K562 (cell line): ENCODE data around the gene CCNA1. TPM values are rescaled to one million over a fixed set of nuclear protein-coding genes. Genes with fewer than 3 reads are reported as not detected.

Experiments used
- ATAC-seq: fragments of 200-7000 bp; cut with Tn5 transposase; 3 replicates; pipeline ENCODE4 v1.9.1; 2020; ENCODE audit warnings: moderate library complexity
- BruUV-seq: library from RNA; stranded (reverse); fragments of 400-500 nt; replicated peaks from 2 replicates; lab custom pipeline; 2021; lab: Mats Ljungman, UMichigan
- CTCF ChIA-PET: fragments of 300-600 bp; formaldehyde crosslinking; extraction: SDS; loops from one replicate; lab custom pipeline; 2021; ENCODE audit warnings: low intra/inter-chr PET ratio; lab: Yijun Ruan, JAX
- POLR2A ChIA-PET: fragments of 300-600, 350-650 bp; sonication (Branson Sonifier 250); formaldehyde crosslinking; extraction: SDS; loops from one replicate; lab custom pipeline; 2021; ENCODE audit warnings: antibody characterized with exemption, inconsistent platforms; lab: Yijun Ruan, JAX
- DNase-seq, 4 experiments: peaks; one replicate each; pipeline versions ENCODE4 v3.0.0 to v3.0.0-alpha.2; 2011 to 2018; ENCODE audit warnings: low spot score in 3 of 4, mixed read lengths in 3 of 4; ENCODE audit errors: extremely low read depth in 1 of 4
- FAIRE-seq: peaks from 2 replicates; lab custom pipeline; 2011; peaks lifted over from hg19 to GRCh38; lab: Jason Lieb, UNC
- H2AFZ ChIP-seq: 2 replicates; pipeline ENCODE4 v1.6.0; 2011; ENCODE audit warnings: low read depth, low read length, control low read depth, inconsistent platforms
- H3K27ac ChIP-seq: fragments of 200-600 bp; 3 replicates; pipeline ENCODE4 v1.8.0; 2011; ENCODE audit warnings: low read depth, mild to moderate bottlenecking, control low read depth, inconsistent platforms, low read length, moderate library complexity, mixed read lengths; ENCODE audit errors: extremely low read depth
- H3K27me3 ChIP-seq, 2 experiments: fragments of 300-600 bp in 1 of 2; 2 replicates in 1 of 2; 3 replicates in 1 of 2; pipeline versions ENCODE4 v1.6.0 to v1.8.0; 2011; ENCODE audit warnings: inconsistent platforms in 2 of 2, low read length in 2 of 2, mild to moderate bottlenecking in 1 of 2, mixed read lengths in 1 of 2, moderate library complexity in 1 of 2; ENCODE audit not compliant: control insufficient read depth in 2 of 2, insufficient read depth in 2 of 2
- H3K36me3 ChIP-seq: fragments of 300-600 bp; 3 replicates; pipeline ENCODE4 v1.8.0; 2011; ENCODE audit warnings: mild to moderate bottlenecking, low read length, inconsistent platforms; ENCODE audit not compliant: control insufficient read depth, insufficient read depth
- H3K4me1 ChIP-seq, 2 experiments: fragments of 200-600 bp in 1 of 2; replicated peaks in 1 of 2; 2 replicates in 1 of 2; 3 replicates in 1 of 2; pipeline versions ENCODE4 v1.5.1 to v1.8.0; 2011; ENCODE audit warnings: inconsistent platforms in 2 of 2, low read length in 2 of 2, mild to moderate bottlenecking in 1 of 2, mixed read lengths in 1 of 2, moderate library complexity in 1 of 2; ENCODE audit not compliant: control insufficient read depth in 2 of 2, insufficient read depth in 2 of 2
- H3K4me2 ChIP-seq: 2 replicates; pipeline ENCODE4 v1.6.1; 2011; ENCODE audit warnings: low read length, control low read depth, inconsistent platforms, mixed read lengths; ENCODE audit not compliant: insufficient read depth
- H3K4me3 ChIP-seq: fragments of 200-600 bp; sonication (generic), shearing (Covaris generic); 2 replicates; pipeline ENCODE4 v1.5.1; 2016; ENCODE audit warnings: control low read depth, inconsistent platforms
- H3K79me2 ChIP-seq: fragments of 200-600 bp; 3 replicates; pipeline ENCODE4 v1.8.0; 2011; ENCODE audit warnings: low read length, inconsistent platforms; ENCODE audit not compliant: control insufficient read depth, insufficient read depth
- H3K9ac ChIP-seq, 2 experiments: 2 replicates each; pipeline versions ENCODE4 v1.6.0 to v1.6.1; 2011; ENCODE audit warnings: low read depth in 2 of 2, low read length in 2 of 2, control low read depth in 1 of 2, inconsistent platforms in 1 of 2, mild to moderate bottlenecking in 1 of 2, mixed read lengths in 1 of 2; ENCODE audit not compliant: insufficient read depth in 1 of 2
- H3K9me1 ChIP-seq: one replicate; pipeline ENCODE4 v1.6.0; 2011; ENCODE audit warnings: inconsistent platforms, mild to moderate bottlenecking, low read length, moderate library complexity; ENCODE audit not compliant: control insufficient read depth, insufficient read depth
- H3K9me3 ChIP-seq: replicated peaks from 2 replicates; pipeline ENCODE4 v1.5.1; 2011; ENCODE audit warnings: low read depth, low read length, inconsistent platforms; ENCODE audit not compliant: control insufficient read depth, insufficient read depth
- H4K20me1 ChIP-seq: replicated peaks from 2 replicates; pipeline ENCODE4 v1.6.1; 2011; ENCODE audit warnings: low read length, inconsistent platforms, mixed read lengths; ENCODE audit not compliant: control insufficient read depth, insufficient read depth
- ARID4B ChIP-seq: sonication (generic); formaldehyde crosslinking; IDR thresholded peaks from 2 replicates; pipeline ENCODE4 v1.8.0; 2022; ENCODE audit warnings: mild to moderate bottlenecking, missing genetic modification reagents
- BRD9 ChIP-seq: fragments of 450-650 bp; IDR thresholded peaks from 2 replicates; pipeline ENCODE4 v1.6.1; 2018; ENCODE audit warnings: low read depth; ENCODE audit not compliant: partially characterized antibody
- KLF1 ChIP-seq: fragments of 450-650 bp; IDR thresholded peaks from 2 replicates; pipeline ENCODE4 v1.6.1; 2016; ENCODE audit warnings: missing genetic modification characterization, missing compliant biosample characterization
- ZC3H11A ChIP-seq: IDR thresholded peaks from 2 replicates; pipeline ENCODE4 v1.6.1; 2012; ENCODE audit warnings: low read depth, low read length, improper control_type of control experiment
- ZNF140 ChIP-seq: fragments of 250-450 bp; sonication (Bioruptor Pico); IDR thresholded peaks from 2 replicates; pipeline ENCODE4 v1.8.0; 2021; ENCODE audit warnings: moderate library complexity, mild to moderate bottlenecking, inconsistent platforms
- ZNF699 ChIP-seq: fragments of 250-450 bp; sonication (Bioruptor Pico); IDR thresholded peaks from 2 replicates; pipeline ENCODE4 v1.8.0; 2021; ENCODE audit warnings: mild to moderate bottlenecking, moderate library complexity; ENCODE audit not compliant: insufficient replicate concordance
- WGBS: fragments of 100-300 bp; shearing (Covaris generic); methylation state at CpG from one replicate; pipeline ENCODE4 v1.1.6; 2016; ENCODE audit warnings: low coverage, mixed read lengths; ENCODE audit not compliant: insufficient coverage; ENCODE audit errors: missing lambda C conversion rate; 5-methylcytosine and 5-hydroxymethylcytosine counted together
- in situ Hi-C: fragments of 300-500 bp; cut with MboI; formaldehyde crosslinking; loops from 4 replicates; pipeline ENCODE4 v1.15.0; 2018; ENCODE audit warnings: inconsistent platforms, mixed read lengths
- intact Hi-C: fragments of 100-400 bp; cut with micrococcal nuclease; formaldehyde crosslinking; loops from 2 replicates; pipeline ENCODE4 v1.14.2; 2022
- polyA plus RNA-seq, 8 experiments: library from polyadenylated mRNA; depleted of rRNA in 4 of 8; stranded (reverse) in 5 of 8; unstranded in 3 of 8; fragments of >200 nt; fragmentation: Nextera tagmentation in 2 of 8; fragmentation: Illumina TruSeq in 1 of 8; extraction: Ambion mirVana in 2 of 8; extraction: Trizol in 1 of 8; gene quantifications; 2 replicates each; pipeline versions ENCODE4 v1.2.1 to v1.2.3, GENCODE V29; 2011 to 2014; ENCODE audit warnings: inconsistent platforms in 1 of 8, missing spikeins in 1 of 8
- total RNA-seq, 7 experiments: library from RNA; depleted of rRNA in 6 of 7; stranded (reverse); fragments of >200 nt in 6 of 7; fragmentation: Illumina TruSeq in 2 of 7; extraction: Trizol in 2 of 7; gene quantifications; 2 replicates each; pipeline versions ENCODE4 v1.2.1 to v1.2.3, GENCODE V29; 2011 to 2021; ENCODE audit warnings: low replicate concordance in 1 of 7

Gene CCNA1
- total and polyA plus RNA-seq, 9 of the 15 experiments (the other 6 are each of a cell fraction or from before 2014, with no cell fraction given), result 0.08 TPM; not detected in 8

- ATAC-seq (no peak), DNase-seq (no peak), FAIRE-seq (no peak)
- Histone ChIP-seq H3K9me1 (no peaks in the 10 kb centered on the region), H3K4me2 (no peak overlapping the region), H3K9me3 (no peaks in the 10 kb centered on the region), H3K36me3 (no peaks in the 10 kb centered on the region), H3K4me3 (no peak overlapping the region), H3K79me2 (no peaks in the 10 kb centered on the region), H3K27ac (no peak overlapping the region), H3K9ac (no peak overlapping the region), H3K4me1 (peaks cover 0 to 4% of the 10 kb centered on the region in 2 experiments; a peak in 2 of 5 replicates), H2AFZ (no peak overlapping the region), H3K27me3 (peaks cover 4 to 5% of the 10 kb centered on the region in 2 experiments; a peak in 3 of 5 replicates), H4K20me1 (no peaks in the 10 kb centered on the region)
- 3% methylated on average over 4 of the region's 4 CpGs for WGBS
- CTCF ChIA-PET, result no interaction called here
- in situ Hi-C loops (no loop called here), intact Hi-C loops (no loop called here)
- TF ChIP-seq KLF1 (no peak), ZNF699 (CRISPR knock-in tag) (no peak), ZNF140 (CRISPR knock-in tag) (no peak), ARID4B (CRISPR knock-in tag) (no peak), ZC3H11A (no peak), BRD9 (no peak)
- no TSS peak for BruUV-seq
- POLR2A ChIA-PET, result no interaction called here
Measured at GRCh38 chr13:36436811-36437210, 4.5 kb downstream of the CCNA1 start.
